ENCODE results near the gene NYAP1. TPM values are rescaled to one million over a fixed set of nuclear protein-coding genes. Genes with fewer than 3 reads are reported as not detected.

Gene NYAP1
- total and polyA plus RNA-seq, 2 of the 8 experiments (the other 6 are each of a cell fraction or from before 2014, with no cell fraction given) = 1.9 to 4.6 TPM

GRCh38 chr7:100464210-100464660 is 19.5 kb upstream of the NYAP1 start, which contains the start of gene SPACDR:
Gene SPACDR (minus strand): TSS chr7:100464260. CDS start chr7:100464025, 235 bp downstream.
- Histone ChIP-seq H3K18ac (ENCODE audit: extremely low read depth, low read length) (no peak within 1 kb of the TSS), H2BK12ac (ENCODE audit: low read depth, low read length) (0 out of 2 replicates have a peak within 1 kb of the TSS, but pooled peaks have one; percentile 9), H3K79me2 (ENCODE audit: control insufficient read depth in 1 of 2, insufficient read depth in 2 of 2, low read length in 2 of 2) (no peaks in the 10 kb centered on the region), H4K5ac (ENCODE audit: insufficient read length, low read depth, low read length) (no peak within 1 kb of the TSS), H3K4me1 (replicated peaks in 1 of 4; ENCODE audit: control insufficient read depth in 3 of 4, insufficient read depth in 4 of 4, low read length in 3 of 4) (no peaks in the 10 kb centered on the region; a peak in 1 of 7 replicates), H4K8ac (ENCODE audit: extremely low read depth, insufficient read depth, low read length) (no peak within 1 kb of the TSS), H3K9ac (replicated peaks in 1 of 4; ENCODE audit: extremely low read depth in 1 of 4, low read depth in 3 of 4, low read length in 3 of 4) (no peak within 1 kb of the TSS), H3K4ac (replicated peaks; ENCODE audit: insufficient read length, low read depth, low read length) (no peak within 1 kb of the TSS), H2AFZ (ENCODE audit: low read length) (no peak within 1 kb of the TSS), H2BK20ac (ENCODE audit: low read length) (0 out of 2 replicates have a peak within 1 kb of the TSS, but pooled peaks have one; percentile 34), H3K23ac (ENCODE audit: insufficient read length) (no peak within 1 kb of the TSS), H4K91ac (replicated peaks; ENCODE audit: insufficient read length, low read length) (no peak within 1 kb of the TSS), H3K14ac (ENCODE audit: insufficient read length) (no peak within 1 kb of the TSS), H3K9me3 (ENCODE audit: insufficient read depth in 2 of 2, low read depth in 1 of 2, low read length in 1 of 2) (no peaks in the 10 kb centered on the region), H3K4me2 (ENCODE audit: insufficient read depth in 1 of 2, low read depth in 2 of 2, low read length in 2 of 2) (no peak within 1 kb of the TSS), H3K36me3 (ENCODE audit: control insufficient read depth in 2 of 4, insufficient read depth in 4 of 4, low read length in 3 of 4) (no peaks in the 10 kb centered on the region), H2AK5ac (ENCODE audit: low read depth, low read length) (no peak within 1 kb of the TSS), H4K20me1 (replicated peaks in 1 of 2; ENCODE audit: control insufficient read depth in 1 of 2, insufficient read depth in 2 of 2, low read length in 2 of 2) (no peaks in the 10 kb centered on the region), H2BK5ac (ENCODE audit: low read depth, low read length) (no peak within 1 kb of the TSS), H3K27me3 (replicated peaks in 1 of 4; ENCODE audit: control insufficient read depth in 3 of 4, extremely low read depth in 1 of 4, insufficient read depth in 3 of 4, low read length in 3 of 4) (no peaks in the 10 kb centered on the region), H2BK15ac (ENCODE audit: low read length) (no peak within 1 kb of the TSS), H3K27ac (ENCODE audit: low read depth, low read length) (no peak within 1 kb of the TSS), H3K4me3 (ENCODE audit: extremely low read depth in 1 of 4, insufficient read depth in 2 of 4, low read depth in 3 of 4, low read length in 4 of 4) (no peak within 1 kb of the TSS), H2BK120ac (replicated peaks; ENCODE audit: low read depth, low read length) (no peak within 1 kb of the TSS), H3K79me1 (ENCODE audit: low read depth, low read length) (no peaks in the 10 kb centered on the region), H3K23me2 (ENCODE audit: low read depth, low read length) (no peaks in the 10 kb centered on the region), H3K56ac (replicated peaks; ENCODE audit: insufficient read length, low read depth, low read length) (no peak within 1 kb of the TSS)
- TF ChIP-seq CREB1 (IDR thresholded peaks at IDR 0.05) (no peak), POLR2A (IDR thresholded peaks at IDR 0.05; ENCODE audit: control extremely low read depth in 1 of 2, low read depth in 2 of 2, low read length in 2 of 2) (no peak), CTBP2 (IDR thresholded peaks at IDR 0.05; ENCODE audit: borderline replicate concordance, insufficient read depth, insufficient read length, low read length) (no peak), NANOG (IDR thresholded peaks at IDR 0.05; ENCODE audit: insufficient read depth, low read depth, low read length, poor library complexity, severe bottlenecking) (no peak), TCF12 (IDR thresholded peaks at IDR 0.05; ENCODE audit: low read depth, low read length) (no peak), KDM1A (IDR thresholded peaks at IDR 0.05; ENCODE audit: borderline replicate concordance, low read length) (no peak), ZNF274 (IDR thresholded peaks at IDR 0.05; ENCODE audit: borderline replicate concordance, extremely low read depth, low read length) (no peak), CBX8 (IDR thresholded peaks at IDR 0.05; ENCODE audit: borderline replicate concordance, low read depth, low read length) (no peak), CBX5 (IDR thresholded peaks at IDR 0.05; ENCODE audit: low read depth, low read length) (no peak)
- TF ChIP-seq, protein P1, sequence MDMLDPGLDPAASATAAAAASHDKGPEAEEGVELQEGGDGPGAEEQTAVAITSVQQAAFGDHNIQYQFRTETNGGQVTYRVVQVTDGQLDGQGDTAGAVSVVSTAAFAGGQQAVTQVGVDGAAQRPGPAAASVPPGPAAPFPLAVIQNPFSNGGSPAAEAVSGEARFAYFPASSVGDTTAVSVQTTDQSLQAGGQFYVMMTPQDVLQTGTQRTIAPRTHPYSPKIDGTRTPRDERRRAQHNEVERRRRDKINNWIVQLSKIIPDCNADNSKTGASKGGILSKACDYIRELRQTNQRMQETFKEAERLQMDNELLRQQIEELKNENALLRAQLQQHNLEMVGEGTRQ (IDR thresholded peaks at IDR 0.05; ENCODE audit: low read length) = no peak
- DNase-seq (ENCODE audit: low read depth in 1 of 2, low spot score in 2 of 2) (no peak), FAIRE-seq (no peak)
- 87% methylated on average over 6 of the region's 7 CpGs; no CpG with 5 or more reads in 1 of the 2 experiments for WGBS, 2 experiments (ENCODE audit: extremely low coverage in 1 of 2, insufficient coverage in 1 of 2, insufficient read length in 1 of 2, insufficient replicate concordance in 2 of 2, low coverage in 1 of 2, low lambda C conversion rate in 2 of 2, missing lambda C conversion rate in 1 of 2)
- POLR2A ChIA-PET (ENCODE audit: partially characterized antibody) = interaction anchor here (1.0 to 4.7 kb wide), 2 partner anchors 11 to 35 kb away, joined by 3 to 25 read pairs; partner anchors contain the start of genes MEPCE and ZCWPW1
- CTCF ChIA-PET (ENCODE audit: partially characterized antibody) = interaction anchor here (0.9 to 12.4 kb wide), 7 partner anchors 11 to 99 kb away, joined by 4 to 152 read pairs (median 21); partner anchors contain the start of genes NYAP1 and TSC22D4

All from H1 (cell line).